IPS-NIHi7 (cell line): ENCODE results near the gene SLC26A8.

Experiments
- DNase-seq: peaks from one replicate; pipeline ENCODE4 v3.0.0; 2012; ENCODE audit warnings: mixed read lengths; ENCODE audit errors: extremely low spot score

Gene SLC26A8

GRCh38 chr6:36023996-36024795 is at the start of gene SLC26A8:
TSS of gene SLC26A8 (minus strand) at chr6:36024641. CDS start at chr6:36019707, 4,934 bp downstream.
- DNase-seq: peak; percentile 65

GRCh38 chr6:36073587-36073986 is 49.1 kb upstream of the SLC26A8 start:
- no peak for DNase-seq

GRCh38 chr6:36072681-36073080 is 48.2 kb upstream of the SLC26A8 start:
- no peak for DNase-seq

GRCh38 chr6:36071714-36072113 is 47.3 kb upstream of the SLC26A8 start:
- DNase-seq: no peak

GRCh38 chr6:36071281-36071680 is 46.8 kb upstream of the SLC26A8 start:
- DNase-seq: no peak

GRCh38 chr6:36070252-36070651 is 45.8 kb upstream of the SLC26A8 start:
- DNase-seq: no peak

- DNase-seq: no peak
These were observed 45.1 kb upstream of the SLC26A8 start for GRCh38 chr6:36069573-36069972.

- DNase-seq: no peak
These were observed 44.1 kb upstream of the SLC26A8 start for GRCh38 chr6:36068586-36068985.

- no peak for DNase-seq
These were observed 43.6 kb upstream of the SLC26A8 start for GRCh38 chr6:36068012-36068392.

GRCh38 chr6:36067374-36068011 is 43.1 kb upstream of the SLC26A8 start:
- no peak for DNase-seq

GRCh38 chr6:36066817-36067216 is 42.4 kb upstream of the SLC26A8 start:
- no peak for DNase-seq

- no peak for DNase-seq
These were observed 41.5 kb upstream of the SLC26A8 start for GRCh38 chr6:36065916-36066315.

- DNase-seq: no peak
These were observed 40.4 kb upstream of the SLC26A8 start for GRCh38 chr6:36064770-36065396.

GRCh38 chr6:36063318-36064060 is 39.0 kb upstream of the SLC26A8 start:
- no peak for DNase-seq

GRCh38 chr6:36062247-36062646 is 37.8 kb upstream of the SLC26A8 start:
- no peak for DNase-seq

GRCh38 chr6:36061236-36061635 is 36.8 kb upstream of the SLC26A8 start:
- DNase-seq: no peak

GRCh38 chr6:36056178-36056577 is 31.7 kb upstream of the SLC26A8 start:
- no peak for DNase-seq

GRCh38 chr6:36054956-36055355 is 30.5 kb upstream of the SLC26A8 start:
- no peak for DNase-seq

- DNase-seq: no peak
These were observed 30.0 kb upstream of the SLC26A8 start for GRCh38 chr6:36054415-36054814.

GRCh38 chr6:36053878-36054277 is 29.4 kb upstream of the SLC26A8 start:
- DNase-seq: no peak

GRCh38 chr6:36052097-36052496 is 27.7 kb upstream of the SLC26A8 start:
- no peak for DNase-seq
